OCI-LY1 (cell line): Measurements from ENCODE around the gene HNRNPA1.

ENCODE experiments used
- H2AFZ ChIP-seq: fragments of 200-600 bp; sonication (generic), shearing (Covaris generic); 2 replicates; pipeline ENCODE4 v1.6.0; 2014; ENCODE audit warnings: antibody characterized with exemption, mild to moderate bottlenecking, low read length
- H3F3A ChIP-seq: fragments of 200-600 bp; sonication (generic), shearing (Covaris generic); 2 replicates; pipeline ENCODE4 v1.6.0; 2014; ENCODE audit warnings: mild to moderate bottlenecking, antibody characterized with exemption, low read length, moderate library complexity; ENCODE audit not compliant: insufficient read depth
- H3K27ac ChIP-seq: fragments of 200-600 bp; sonication (generic); 2 replicates; pipeline ENCODE4 v1.5.1; 2014; ENCODE audit warnings: low read length, mixed run types, mild to moderate bottlenecking, low read depth; ENCODE audit not compliant: poor library complexity, severe bottlenecking
- H3K27me3 ChIP-seq: fragments of 200-600 bp; sonication (generic); 2 replicates; pipeline ENCODE4 v1.6.0; 2014; ENCODE audit warnings: antibody characterized with exemption, mild to moderate bottlenecking, low read length, moderate library complexity; ENCODE audit not compliant: insufficient read depth
- H3K36me3 ChIP-seq: fragments of 200-600 bp; sonication (generic); 2 replicates; pipeline ENCODE4 v1.6.1; 2014; ENCODE audit warnings: mild to moderate bottlenecking, antibody characterized with exemption, low read length, moderate library complexity, mixed read lengths; ENCODE audit not compliant: insufficient read depth
- H3K4me1 ChIP-seq: fragments of 200-600 bp; sonication (generic); 2 replicates; pipeline ENCODE4 v1.5.1; 2014; ENCODE audit warnings: mild to moderate bottlenecking, low read length, moderate library complexity; ENCODE audit not compliant: insufficient read depth, severe bottlenecking
- H3K4me2 ChIP-seq: fragments of 200-600 bp; sonication (generic), shearing (Covaris generic); 2 replicates; pipeline ENCODE4 v1.6.1; 2014; ENCODE audit warnings: low read length
- H3K4me3 ChIP-seq: fragments of 200-600 bp; sonication (generic); 2 replicates; pipeline ENCODE4 v1.5.1; 2014; ENCODE audit warnings: low read length, low read depth, mild to moderate bottlenecking, mixed read lengths; ENCODE audit not compliant: poor library complexity, severe bottlenecking
- H3K79me2 ChIP-seq: fragments of 200-600 bp; shearing (Covaris generic); 2 replicates; pipeline ENCODE4 v1.6.1; 2016; ENCODE audit warnings: mixed run types, low read length, mixed read lengths; ENCODE audit not compliant: insufficient read depth
- H3K9ac ChIP-seq: fragments of 200-600 bp; sonication (generic), shearing (Covaris generic); 2 replicates; pipeline ENCODE4 v1.6.1; 2014; ENCODE audit warnings: mild to moderate bottlenecking, low read length, mixed read lengths
- H3K9me2 ChIP-seq: fragments of 200-600 bp; sonication (generic), shearing (Covaris generic); 2 replicates; pipeline ENCODE4 v1.6.1; 2014; ENCODE audit warnings: low read depth, mild to moderate bottlenecking, low read length, mixed read lengths
- H3K9me3 ChIP-seq: fragments of 200-600 bp; shearing (Covaris generic); 2 replicates; pipeline ENCODE4 v1.6.1; 2014; ENCODE audit warnings: low read length, mixed read lengths
- H4K20me1 ChIP-seq: fragments of 200-600 bp; sonication (generic), shearing (Covaris generic); 2 replicates; pipeline ENCODE4 v1.6.0; 2016; ENCODE audit warnings: mild to moderate bottlenecking, low read length; ENCODE audit not compliant: insufficient read depth
- EZH2 ChIP-seq: fragments of 200-600 bp; sonication (generic), shearing (Covaris generic); IDR thresholded peaks from 2 replicates; pipeline ENCODE4 v1.8.0; 2017; ENCODE audit warnings: borderline replicate concordance, mixed run types, mild to moderate bottlenecking, antibody characterized with exemption, low read length, moderate library complexity, mixed read lengths
- TF ChIP-seq, protein P1 (sequence below): fragments of 200-600 bp; sonication (generic), shearing (Covaris generic); IDR thresholded peaks from 2 replicates; pipeline ENCODE4 v1.5.1; 2017; ENCODE audit warnings: mild to moderate bottlenecking, antibody characterized with exemption, low read length, moderate library complexity, mixed read lengths

Gene HNRNPA1

DNA sequence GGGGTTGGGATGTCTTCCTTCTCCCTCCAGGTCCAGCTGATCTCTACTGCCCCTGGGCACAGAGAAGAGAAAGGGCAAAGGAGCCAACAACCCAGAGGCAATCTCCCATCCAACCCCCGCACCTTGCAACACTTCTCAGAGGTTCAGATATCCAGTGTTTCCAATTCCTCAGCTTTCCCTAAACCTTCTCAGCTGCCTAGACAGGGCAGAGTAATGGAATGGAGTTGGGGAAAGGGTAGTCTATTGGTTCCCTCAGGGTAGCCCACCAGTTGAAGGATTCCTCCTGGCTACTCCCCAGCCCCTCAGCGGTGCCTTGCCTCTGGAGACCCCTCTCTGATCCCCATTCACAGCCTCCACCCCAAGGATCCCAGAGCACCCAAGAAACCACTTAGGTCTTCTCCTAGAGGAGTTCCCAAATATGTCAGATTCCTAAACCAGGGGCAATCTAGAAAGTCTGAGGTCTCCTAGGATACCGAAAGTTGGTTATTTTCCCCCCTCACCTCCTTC is 19.8 kb downstream of the HNRNPA1 start:
- H3F3A ChIP-seq = no peaks in the 10 kb centered on the region; the same call in 1 of the 2 replicates
- peaks cover 6% of the 10 kb centered on the region for H3K4me1 ChIP-seq
- no peak overlapping the region for H3K4me3 ChIP-seq
- TF ChIP-seq, protein P1, sequence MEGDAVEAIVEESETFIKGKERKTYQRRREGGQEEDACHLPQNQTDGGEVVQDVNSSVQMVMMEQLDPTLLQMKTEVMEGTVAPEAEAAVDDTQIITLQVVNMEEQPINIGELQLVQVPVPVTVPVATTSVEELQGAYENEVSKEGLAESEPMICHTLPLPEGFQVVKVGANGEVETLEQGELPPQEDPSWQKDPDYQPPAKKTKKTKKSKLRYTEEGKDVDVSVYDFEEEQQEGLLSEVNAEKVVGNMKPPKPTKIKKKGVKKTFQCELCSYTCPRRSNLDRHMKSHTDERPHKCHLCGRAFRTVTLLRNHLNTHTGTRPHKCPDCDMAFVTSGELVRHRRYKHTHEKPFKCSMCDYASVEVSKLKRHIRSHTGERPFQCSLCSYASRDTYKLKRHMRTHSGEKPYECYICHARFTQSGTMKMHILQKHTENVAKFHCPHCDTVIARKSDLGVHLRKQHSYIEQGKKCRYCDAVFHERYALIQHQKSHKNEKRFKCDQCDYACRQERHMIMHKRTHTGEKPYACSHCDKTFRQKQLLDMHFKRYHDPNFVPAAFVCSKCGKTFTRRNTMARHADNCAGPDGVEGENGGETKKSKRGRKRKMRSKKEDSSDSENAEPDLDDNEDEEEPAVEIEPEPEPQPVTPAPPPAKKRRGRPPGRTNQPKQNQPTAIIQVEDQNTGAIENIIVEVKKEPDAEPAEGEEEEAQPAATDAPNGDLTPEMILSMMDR = no peak
- no peak for TF ChIP-seq EZH2
- no peak overlapping the region for H3K27ac ChIP-seq
- no peak overlapping the region for H3K9ac ChIP-seq
- no peaks in the 10 kb centered on the region for H3K36me3 ChIP-seq
- peaks cover 8% of the 10 kb centered on the region; the same call in 1 of the 2 replicates for H3K27me3 ChIP-seq
- no peaks in the 10 kb centered on the region for H4K20me1 ChIP-seq
- no peaks in the 10 kb centered on the region for H3K9me3 ChIP-seq
- no peaks in the 10 kb centered on the region for H3K9me2 ChIP-seq
- no peak overlapping the region for H3K4me2 ChIP-seq
- no peaks in the 10 kb centered on the region for H3K79me2 ChIP-seq
- H2AFZ ChIP-seq = no peak overlapping the region

DNA sequence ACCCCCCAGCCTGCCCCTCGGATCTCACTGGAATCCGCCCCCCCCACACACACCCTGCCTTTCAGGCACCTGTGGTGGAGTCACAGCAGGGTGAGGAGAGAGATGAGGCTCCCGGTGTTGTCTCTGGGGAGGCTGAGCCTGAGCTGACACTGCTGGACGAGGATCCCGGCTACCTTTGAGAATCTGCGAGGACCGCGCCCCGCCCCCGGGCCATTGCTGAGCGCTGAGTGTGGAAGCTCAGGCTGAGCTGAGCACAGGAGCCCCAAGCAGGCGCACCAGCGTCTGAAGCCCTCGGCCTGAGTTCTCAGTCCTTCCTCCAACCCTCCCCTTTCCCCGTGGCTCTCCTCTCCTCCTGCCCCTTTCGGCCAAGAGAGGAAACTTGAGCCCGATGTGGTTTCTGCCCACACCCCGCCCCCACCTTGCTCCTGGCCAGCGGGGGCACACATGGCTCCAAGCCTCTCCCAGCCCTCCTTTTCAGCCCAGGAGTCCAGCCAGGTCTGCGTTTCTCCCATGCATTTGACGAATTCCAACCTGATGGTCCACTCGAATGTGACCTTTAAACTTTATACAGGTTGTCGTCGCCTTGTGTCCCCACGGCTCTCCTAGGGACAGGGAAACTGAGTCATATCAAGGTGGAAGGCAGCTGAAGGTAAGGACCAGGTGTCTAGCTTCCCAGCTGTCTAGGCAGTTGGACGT is 20.4 kb downstream of the HNRNPA1 start, which contains the start of gene NFE2:
Gene NFE2 (minus strand): TSS at position 284 of the 696 bp plus-strand sequence. CDS start 5,767 bp downstream, outside the sequence.
- H3K27ac ChIP-seq = no peak within 1 kb of the TSS
- no peak within 1 kb of the TSS for H3K9ac ChIP-seq
- peaks cover 8% of the 10 kb centered on the region; the same call in 1 of the 2 replicates for H3K27me3 ChIP-seq
- H2AFZ ChIP-seq = no peak within 1 kb of the TSS
- no peaks in the 10 kb centered on the region; the same call in 1 of the 2 replicates for H3F3A ChIP-seq
- no peaks in the 10 kb centered on the region for H3K36me3 ChIP-seq
- no peaks in the 10 kb centered on the region for H4K20me1 ChIP-seq
- H3K4me3 ChIP-seq = no peak within 1 kb of the TSS
- H3K4me1 ChIP-seq = peaks cover 6% of the 10 kb centered on the region
- no peak for TF ChIP-seq EZH2
- TF ChIP-seq, protein P1 = no peak
- no peaks in the 10 kb centered on the region for H3K9me2 ChIP-seq
- no peak within 1 kb of the TSS for H3K4me2 ChIP-seq
- no peaks in the 10 kb centered on the region for H3K9me3 ChIP-seq
- no peaks in the 10 kb centered on the region for H3K79me2 ChIP-seq

DNA sequence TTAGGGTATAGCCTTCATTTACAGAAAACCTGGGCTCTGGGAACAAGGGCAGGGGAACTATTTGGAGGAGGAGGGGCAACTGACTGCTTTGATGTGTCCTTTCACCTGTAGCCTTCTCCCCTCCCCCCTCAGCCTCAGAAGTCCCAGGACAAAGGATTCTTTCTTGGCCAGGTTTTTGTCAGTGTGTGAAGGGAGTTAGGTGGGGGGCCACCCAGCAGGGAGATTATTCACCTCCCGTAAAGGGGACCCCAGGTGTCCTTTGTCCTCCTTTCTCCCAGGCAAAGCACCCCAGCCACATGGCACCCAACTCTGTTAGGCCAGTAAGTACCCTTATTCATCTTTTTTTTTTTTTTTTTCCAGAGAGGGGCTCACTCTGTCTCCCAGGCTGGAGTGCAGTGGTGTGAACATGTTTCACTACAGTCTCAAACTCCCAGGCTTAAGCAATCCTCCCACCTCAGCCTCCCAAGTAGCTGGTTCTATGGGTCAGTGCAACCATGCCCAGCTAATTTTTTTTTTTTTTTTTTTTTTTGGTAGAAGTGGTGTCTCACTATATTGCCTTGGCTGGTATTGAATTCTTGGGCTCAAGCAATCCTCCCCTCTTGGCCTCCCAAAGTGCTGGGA is 21.0 kb downstream of the HNRNPA1 start:
- H3K4me2 ChIP-seq = no peak overlapping the region
- no peak overlapping the region for H2AFZ ChIP-seq
- H3K4me3 ChIP-seq = no peak overlapping the region

More for the DNA sequence above, 21.0 kb downstream of the HNRNPA1 start:
- H3K9ac ChIP-seq = no peak overlapping the region
- H3K36me3 ChIP-seq = no peaks in the 10 kb centered on the region
- H3K9me3 ChIP-seq = no peaks in the 10 kb centered on the region
- TF ChIP-seq, protein P1 = no peak
- TF ChIP-seq EZH2 = no peak
- H3F3A ChIP-seq = no peaks in the 10 kb centered on the region; the same call in 1 of the 2 replicates
- H3K9me2 ChIP-seq = no peaks in the 10 kb centered on the region
- no peaks in the 10 kb centered on the region for H3K79me2 ChIP-seq
- H4K20me1 ChIP-seq = no peaks in the 10 kb centered on the region
- H3K4me1 ChIP-seq = peaks cover 6% of the 10 kb centered on the region
- H3K27me3 ChIP-seq = peaks cover 8% of the 10 kb centered on the region; the same call in 1 of the 2 replicates
- no peak overlapping the region for H3K27ac ChIP-seq
